ENCODE results near the gene NFX1. TPM values are rescaled to one million over a fixed set of nuclear protein-coding genes. Genes with fewer than 3 reads are reported as not detected.

NFX1 gene
- total and polyA plus RNA-seq, 2 donors (not counting 1 experiment from before 2014, with no cell fraction given), result 30.2 to 39.5 TPM

- H3K4me2 ChIP-seq (ENCODE audit: extremely low read depth, insufficient read depth, low read length), result no peak overlapping the region
- no peak overlapping the region for H3K9ac ChIP-seq (ENCODE audit: insufficient read depth, low read length)
- H3K4me3 ChIP-seq (replicated peaks in 1 of 4; ENCODE audit: control extremely low read depth in 1 of 4, insufficient read depth in 1 of 4, low read depth in 3 of 4, low read length in 4 of 4), result no peak overlapping the region
- H3K27me3 ChIP-seq (ENCODE audit: control insufficient read depth, insufficient read depth, low read length), result no peaks in the 10 kb centered on the region
- H3K4me1 ChIP-seq (ENCODE audit: control insufficient read depth, extremely low read depth, insufficient read depth, low read length), result peaks cover 2% of the 10 kb centered on the region
- peaks cover 9% of the 10 kb centered on the region for H3K79me2 ChIP-seq (ENCODE audit: control insufficient read depth, insufficient read depth, low read length)
- no peak for TF ChIP-seq EZH2 (IDR thresholded peaks at IDR 0.05; ENCODE audit: low read length, missing control alignments)
- no peak for TF ChIP-seq CTCF (conservative IDR thresholded peaks at IDR 0.05 in 1 of 2, IDR thresholded peaks at IDR 0.05 in 1 of 2; ENCODE audit: low read depth in 1 of 2, low read length in 2 of 2)
- no peaks in the 10 kb centered on the region for H3K9me3 ChIP-seq (ENCODE audit: control insufficient read depth, insufficient read depth, low read depth, low read length)
- peaks cover 9% of the 10 kb centered on the region for H3K36me3 ChIP-seq (ENCODE audit: control insufficient read depth, insufficient read depth, low read length)
- no peak overlapping the region for H2AFZ ChIP-seq (ENCODE audit: low read length)
- no peak overlapping the region for H3K27ac ChIP-seq (ENCODE audit: insufficient read depth, low read length)
- DNase-seq (ENCODE audit: low read depth in 2 of 2), result no peak
- H4K20me1 ChIP-seq (ENCODE audit: control insufficient read depth, extremely low read depth, insufficient read depth, low read length), result no peaks in the 10 kb centered on the region
These were observed 20.2 kb upstream of the NFX1 start for GRCh38 chr9:33270146-33270545.

- H2AFZ ChIP-seq (ENCODE audit: low read length), result no peak overlapping the region
These were observed 18.3 kb upstream of the NFX1 start for GRCh38 chr9:33272061-33272460.

GRCh38 chr9:33273266-33273971 is 16.9 kb upstream of the NFX1 start:
- Histone ChIP-seq H3K9me3 (ENCODE audit: control insufficient read depth, insufficient read depth, low read depth, low read length) (no peaks in the 10 kb centered on the region), H2AFZ (ENCODE audit: low read length) (no peak overlapping the region), H3K27ac (ENCODE audit: insufficient read depth, low read length) (no peak overlapping the region), H3K36me3 (ENCODE audit: control insufficient read depth, insufficient read depth, low read length) (peaks cover 7% of the 10 kb centered on the region), H3K4me1 (ENCODE audit: control insufficient read depth, extremely low read depth, insufficient read depth, low read length) (no peaks in the 10 kb centered on the region), H3K9ac (ENCODE audit: insufficient read depth, low read length) (no peak overlapping the region), H3K4me3 (replicated peaks in 1 of 4; ENCODE audit: control extremely low read depth in 1 of 4, insufficient read depth in 1 of 4, low read depth in 3 of 4, low read length in 4 of 4) (no peak overlapping the region), H3K4me2 (ENCODE audit: extremely low read depth, insufficient read depth, low read length) (no peak overlapping the region), H3K79me2 (ENCODE audit: control insufficient read depth, insufficient read depth, low read length) (no peaks in the 10 kb centered on the region), H4K20me1 (ENCODE audit: control insufficient read depth, extremely low read depth, insufficient read depth, low read length) (no peaks in the 10 kb centered on the region), H3K27me3 (ENCODE audit: control insufficient read depth, insufficient read depth, low read length) (no peaks in the 10 kb centered on the region)
- DNase-seq (ENCODE audit: low read depth in 2 of 2), result peak in 1 of 2 donors; percentile 44
- TF ChIP-seq EZH2 (IDR thresholded peaks at IDR 0.05; ENCODE audit: low read length, missing control alignments) (no peak), CTCF (conservative IDR thresholded peaks at IDR 0.05 in 1 of 2, IDR thresholded peaks at IDR 0.05 in 1 of 2; ENCODE audit: low read depth in 1 of 2, low read length in 2 of 2) (no peak)

More at GRCh38 chr9:33272061-33272460, 18.3 kb upstream of the NFX1 start:
- no peaks in the 10 kb centered on the region for H3K27me3 ChIP-seq (ENCODE audit: control insufficient read depth, insufficient read depth, low read length)
- H3K27ac ChIP-seq (ENCODE audit: insufficient read depth, low read length), result no peak overlapping the region
- no peak overlapping the region for H3K4me3 ChIP-seq (replicated peaks in 1 of 4; ENCODE audit: control extremely low read depth in 1 of 4, insufficient read depth in 1 of 4, low read depth in 3 of 4, low read length in 4 of 4)
- no peaks in the 10 kb centered on the region for H3K9me3 ChIP-seq (ENCODE audit: control insufficient read depth, insufficient read depth, low read depth, low read length)
- TF ChIP-seq CTCF (conservative IDR thresholded peaks at IDR 0.05 in 1 of 2, IDR thresholded peaks at IDR 0.05 in 1 of 2; ENCODE audit: low read depth in 1 of 2, low read length in 2 of 2) (no peak), EZH2 (IDR thresholded peaks at IDR 0.05; ENCODE audit: low read length, missing control alignments) (no peak)
- DNase-seq (ENCODE audit: low read depth in 2 of 2), result peak in 1 of 2 donors; percentile 15
- no peak overlapping the region for H3K9ac ChIP-seq (ENCODE audit: insufficient read depth, low read length)
- no peak overlapping the region for H3K4me2 ChIP-seq (ENCODE audit: extremely low read depth, insufficient read depth, low read length)
- H3K36me3 ChIP-seq (ENCODE audit: control insufficient read depth, insufficient read depth, low read length), result peaks cover 7% of the 10 kb centered on the region
- no peaks in the 10 kb centered on the region for H4K20me1 ChIP-seq (ENCODE audit: control insufficient read depth, extremely low read depth, insufficient read depth, low read length)
- no peaks in the 10 kb centered on the region for H3K4me1 ChIP-seq (ENCODE audit: control insufficient read depth, extremely low read depth, insufficient read depth, low read length)
- H3K79me2 ChIP-seq (ENCODE audit: control insufficient read depth, insufficient read depth, low read length), result no peaks in the 10 kb centered on the region

Measured in fibroblast of lung (primary cell).